Activated CD8-positive, alpha-beta memory T cell treated with anti-CD3 and anti-CD28 coated beads, Interleukin-2, amount 50 U/mL, for 1 hour (primary cell): ENCODE data around the gene OR2A2.

Experiments used
- DNase-seq: peaks from one replicate; pipeline ENCODE4 v3.0.0-alpha.2; 2020; ENCODE audit errors: extremely low read depth

Gene OR2A2

GRCh38 chr7:144142187-144142586 lies 32.8 kb downstream of the OR2A2 start:
- DNase-seq = no peak

- DNase-seq = no peak
Observed at GRCh38 chr7:144144426-144144825, 35.0 kb downstream of the OR2A2 start.

- no peak for DNase-seq
Observed at GRCh38 chr7:144148224-144148827, 38.9 kb downstream of the OR2A2 start.

- no peak for DNase-seq
Observed at GRCh38 chr7:144158861-144159260, 49.5 kb downstream of the OR2A2 start.
